Naive B cell (primary cell): Measurements from ENCODE around the gene BCO2. TPM values are rescaled to one million over a fixed set of nuclear protein-coding genes. Genes with fewer than 3 reads are reported as not detected.
A peak's percentile ranks its signal among the peaks of the same experiment; 100 is the strongest.

Experiments used
- ATAC-seq, 2 donors: fragments of 150-1000 bp; cut with Tn5 transposase; 2 replicates each; pipeline ENCODE4 v1.10.0; 2021; ENCODE audit warnings: low read depth in 2 of 2, mild to moderate bottlenecking in 2 of 2, moderate library complexity in 2 of 2
- DNase-seq: peaks from one replicate; pipeline ENCODE4 v3.0.0; 2022
- H3K27ac Mint-ChIP-seq, 6 donors: one replicate each; pipeline ENCODE4 v1.8.0; 2020 to 2022; ENCODE audit warnings: mild to moderate bottlenecking in 6 of 6, mixed read lengths in 6 of 6, moderate library complexity in 5 of 6, inconsistent platforms in 2 of 6
- H3K27me3 Mint-ChIP-seq, 3 donors: one replicate each; pipeline ENCODE4 v1.8.0; 2021 to 2022; ENCODE audit warnings: mixed read lengths in 3 of 3, mild to moderate bottlenecking in 1 of 3
- H3K36me3 Mint-ChIP-seq, 2 donors: one replicate each; pipeline ENCODE4 v1.8.0; 2020 to 2022; ENCODE audit warnings: mixed read lengths in 2 of 2, inconsistent platforms in 1 of 2, mild to moderate bottlenecking in 1 of 2
- H3K4me1 Mint-ChIP-seq, 3 donors: one replicate each; pipeline ENCODE4 v1.8.0; 2020 to 2022; ENCODE audit warnings: mixed read lengths in 3 of 3, inconsistent platforms in 1 of 3, mild to moderate bottlenecking in 1 of 3, moderate library complexity in 1 of 3
- H3K4me3 Mint-ChIP-seq, 8 donors: one replicate each; pipeline ENCODE4 v1.8.0; 2020 to 2022; ENCODE audit warnings: mild to moderate bottlenecking in 8 of 8, mixed read lengths in 8 of 8, moderate library complexity in 8 of 8, inconsistent platforms in 2 of 8
- H3K9me3 Mint-ChIP-seq, 7 donors: one replicate each; pipeline ENCODE4 v1.8.0; 2020 to 2022; ENCODE audit warnings: mixed read lengths in 7 of 7, mild to moderate bottlenecking in 5 of 7, inconsistent platforms in 2 of 7, moderate library complexity in 1 of 7
- polyA plus RNA-seq, 6 donors: library from polyadenylated mRNA; unstranded; fragments of 300-500 nt; fragmentation: Illumina TruSeq; gene quantifications; one replicate each; pipeline ENCODE4 v1.2.3, GENCODE V29; 2021; ENCODE audit warnings: low read depth in 6 of 6

BCO2 gene
- polyA plus RNA-seq, 6 donors from 2014 or later = 0.57 to 1.2 TPM; not detected in 4

- Mint-ChIP-seq H3K27me3 (no peaks in the 10 kb centered on the region), H3K4me3 (no peak overlapping the region), H3K27ac (no peak overlapping the region), H3K4me1 (no peaks in the 10 kb centered on the region), H3K9me3 (no peaks in the 10 kb centered on the region), H3K36me3 (no peaks in the 10 kb centered on the region)
- no peak for ATAC-seq
- no peak for DNase-seq
Observed at GRCh38 chr11:112211536-112211935, 36.2 kb downstream of the BCO2 start.

DNA sequence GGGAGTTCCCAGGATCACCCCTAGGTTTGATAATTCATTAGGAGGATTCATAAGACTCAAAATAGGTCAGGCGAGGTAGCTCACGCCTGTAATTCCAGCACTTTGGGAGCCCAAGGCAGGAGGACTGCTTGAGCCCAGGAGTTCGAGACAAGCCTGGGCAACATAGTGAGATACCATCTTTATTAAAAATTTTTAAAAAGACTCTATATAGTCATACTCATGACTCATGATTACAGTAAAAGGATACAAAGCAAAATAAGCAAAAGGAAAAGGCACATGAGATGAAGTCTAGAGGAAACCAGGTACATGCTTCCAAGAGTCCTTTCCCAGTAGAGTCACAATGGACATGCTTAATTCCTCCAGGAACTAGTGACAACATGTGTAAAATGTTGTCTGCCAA, 37.0 kb downstream of the BCO2 start:
- Mint-ChIP-seq H3K27ac (no peak overlapping the region), H3K36me3 (no peaks in the 10 kb centered on the region), H3K4me1 (no peaks in the 10 kb centered on the region), H3K27me3 (no peaks in the 10 kb centered on the region), H3K9me3 (no peaks in the 10 kb centered on the region), H3K4me3 (no peak overlapping the region)
- DNase-seq (no peak), ATAC-seq (no peak)

DNA sequence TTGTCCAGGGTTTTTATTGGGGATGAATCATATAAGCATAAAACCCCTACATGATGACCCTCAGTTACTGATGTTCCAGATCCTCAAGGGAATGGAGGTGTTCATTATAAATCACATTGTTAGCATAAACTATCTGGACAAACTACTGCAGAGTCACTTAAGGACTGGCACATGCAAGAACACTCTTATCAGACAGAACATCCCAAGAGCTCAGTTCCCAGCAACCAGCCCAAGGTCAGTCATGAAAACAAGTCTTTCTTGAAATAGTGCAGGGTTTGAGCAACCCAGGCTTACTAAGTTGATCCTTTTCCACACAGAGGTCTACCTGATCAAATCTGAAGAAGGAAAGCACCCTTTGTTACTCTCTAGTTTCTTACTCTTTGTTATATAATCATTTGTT, 37.4 kb downstream of the BCO2 start:
- ATAC-seq (no peak), DNase-seq (no peak)
- H3K36me3 Mint-ChIP-seq = no peaks in the 10 kb centered on the region
- no peak overlapping the region for H3K27ac Mint-ChIP-seq
- no peaks in the 10 kb centered on the region for H3K27me3 Mint-ChIP-seq
- H3K4me1 Mint-ChIP-seq = no peaks in the 10 kb centered on the region
- no peaks in the 10 kb centered on the region for H3K9me3 Mint-ChIP-seq
- no peak overlapping the region for H3K4me3 Mint-ChIP-seq

- no peak overlapping the region for H3K27ac Mint-ChIP-seq
- H3K4me3 Mint-ChIP-seq = no peak overlapping the region
- DNase-seq (no peak), ATAC-seq (no peak)
- H3K27me3 Mint-ChIP-seq = no peaks in the 10 kb centered on the region
- H3K36me3 Mint-ChIP-seq = no peaks in the 10 kb centered on the region
- no peaks in the 10 kb centered on the region for H3K9me3 Mint-ChIP-seq
- no peaks in the 10 kb centered on the region for H3K4me1 Mint-ChIP-seq
Observed at GRCh38 chr11:112213753-112214152, 38.4 kb downstream of the BCO2 start.

GRCh38 chr11:112215621-112216020, 40.3 kb downstream of the BCO2 start:
- no peak for DNase-seq
- no peaks in the 10 kb centered on the region for H3K9me3 Mint-ChIP-seq
- H3K27me3 Mint-ChIP-seq = no peaks in the 10 kb centered on the region
- no peak for ATAC-seq
- H3K4me3 Mint-ChIP-seq = no peak overlapping the region
- no peaks in the 10 kb centered on the region for H3K36me3 Mint-ChIP-seq
- peaks cover 2 to 7% (median 5%) of the 10 kb centered on the region in 3 donors for H3K4me1 Mint-ChIP-seq
- H3K27ac Mint-ChIP-seq = no peak overlapping the region

GRCh38 chr11:112216561-112217105, 41.3 kb downstream of the BCO2 start:
- Mint-ChIP-seq H3K4me1 (peaks cover 2 to 7% (median 5%) of the 10 kb centered on the region in 3 donors), H3K27ac (no peak overlapping the region), H3K36me3 (no peaks in the 10 kb centered on the region), H3K27me3 (no peaks in the 10 kb centered on the region), H3K4me3 (no peak overlapping the region), H3K9me3 (no peaks in the 10 kb centered on the region)
- DNase-seq = no peak
- no peak for ATAC-seq

GRCh38 chr11:112219476-112220232, 44.3 kb downstream of the BCO2 start:
- ATAC-seq (peak; percentile 97 to 99), DNase-seq (peak; percentile 62)
- Mint-ChIP-seq H3K27ac (peak overlapping the region in 2 of 6 donors; percentile 4 to 57), H3K36me3 (no peaks in the 10 kb centered on the region), H3K4me1 (peaks cover 2 to 7% (median 5%) of the 10 kb centered on the region in 3 donors), H3K4me3 (peak overlapping the region in 1 of 8 donors; percentile 10), H3K27me3 (no peaks in the 10 kb centered on the region), H3K9me3 (no peaks in the 10 kb centered on the region)

DNA sequence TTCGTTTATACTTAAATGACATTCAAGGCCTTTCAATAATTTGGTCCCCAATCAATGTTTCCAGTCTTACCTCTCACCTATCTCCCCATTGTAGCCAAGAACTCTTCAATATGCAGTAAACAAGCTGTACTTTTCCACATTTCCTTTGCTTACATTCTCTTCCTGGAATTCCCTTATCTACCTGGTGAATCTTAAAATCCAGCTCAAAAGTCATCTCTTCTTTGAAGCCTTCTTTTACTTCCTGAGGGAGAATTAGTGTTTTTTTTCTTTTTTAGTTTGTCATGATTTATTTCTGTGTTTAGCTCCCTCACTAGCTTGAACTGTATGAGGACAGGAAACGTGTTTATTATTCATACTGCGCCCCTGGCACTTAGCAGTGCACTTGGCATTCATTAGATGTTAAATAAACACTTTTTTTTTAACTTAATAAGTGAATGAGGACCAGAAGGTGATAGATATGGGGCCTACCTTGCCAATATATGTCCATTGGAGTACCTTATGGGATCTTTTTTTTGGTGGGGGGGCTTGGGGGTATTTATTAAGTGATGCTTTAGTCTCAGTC, 46.0 kb downstream of the BCO2 start:
- DNase-seq (no peak), ATAC-seq (no peak)
- Mint-ChIP-seq H3K4me3 (no peak overlapping the region), H3K9me3 (no peaks in the 10 kb centered on the region), H3K36me3 (no peaks in the 10 kb centered on the region), H3K27me3 (no peaks in the 10 kb centered on the region), H3K4me1 (peaks cover 5 to 8% (median 7%) of the 10 kb centered on the region in 3 donors), H3K27ac (no peak overlapping the region)

- H3K9me3 Mint-ChIP-seq = no peaks in the 10 kb centered on the region
- H3K27ac Mint-ChIP-seq = peak overlapping the region in 1 of 6 donors; percentile 85
- H3K4me1 Mint-ChIP-seq = peaks cover 8 to 16% (median 11%) of the 10 kb centered on the region in 3 donors
- ATAC-seq (no peak), DNase-seq (no peak)
- H3K36me3 Mint-ChIP-seq = no peaks in the 10 kb centered on the region
- H3K27me3 Mint-ChIP-seq = no peaks in the 10 kb centered on the region
- H3K4me3 Mint-ChIP-seq = no peak overlapping the region
Observed at GRCh38 chr11:112222303-112222702, 47.0 kb downstream of the BCO2 start.

DNA sequence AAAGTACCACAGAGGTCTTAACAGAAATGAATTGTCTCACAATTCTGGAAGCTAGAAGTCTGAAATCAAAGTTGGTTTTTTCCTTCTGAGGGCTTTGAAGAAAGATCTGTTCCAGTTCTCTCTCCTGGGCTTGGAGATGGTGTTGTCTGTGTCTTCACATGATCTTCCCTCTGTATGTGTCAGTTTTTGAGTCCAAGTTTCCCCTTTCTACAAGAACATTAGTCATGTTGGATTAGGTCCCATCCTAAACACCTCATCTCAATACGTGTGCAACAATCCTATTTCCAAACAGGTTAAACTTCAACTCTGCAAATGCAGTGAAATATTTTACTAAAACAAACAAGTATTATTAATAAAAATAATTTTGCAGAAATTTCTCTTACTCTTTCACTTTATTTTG, 47.8 kb downstream of the BCO2 start:
- Mint-ChIP-seq H3K9me3 (no peaks in the 10 kb centered on the region), H3K4me1 (peaks cover 13 to 22% (median 20%) of the 10 kb centered on the region in 3 donors), H3K4me3 (no peak overlapping the region), H3K36me3 (peaks cover 0 to under 1% of the 10 kb centered on the region in 2 donors), H3K27ac (no peak overlapping the region), H3K27me3 (no peaks in the 10 kb centered on the region)
- DNase-seq (no peak), ATAC-seq (no peak)

GRCh38 chr11:112223754-112224532, 48.6 kb downstream of the BCO2 start:
- peaks cover 7 to 9% of the 10 kb centered on the region in 2 donors for H3K36me3 Mint-ChIP-seq
- no peak for DNase-seq
- H3K9me3 Mint-ChIP-seq = no peaks in the 10 kb centered on the region
- peak overlapping the region in 4 of 8 donors; percentile 50 to 98 (median 96) for H3K4me3 Mint-ChIP-seq
- H3K27me3 Mint-ChIP-seq = no peaks in the 10 kb centered on the region
- H3K27ac Mint-ChIP-seq = peak overlapping the region in 1 of 6 donors; percentile 98
- ATAC-seq = no peak
- peaks cover 19 to 27% (median 25%) of the 10 kb centered on the region in 3 donors for H3K4me1 Mint-ChIP-seq

GRCh38 chr11:112225753-112226061, 50.4 kb downstream of the BCO2 start:
- Mint-ChIP-seq H3K27ac (peak overlapping the region; percentile 98 to 99 (median 99)), H3K4me3 (peak overlapping the region; percentile 92 to 98 (median 95)), H3K4me1 (peaks cover 14 to 24% (median 18%) of the 10 kb centered on the region in 3 donors), H3K9me3 (no peaks in the 10 kb centered on the region), H3K36me3 (peaks cover 9 to 17% of the 10 kb centered on the region in 2 donors), H3K27me3 (no peaks in the 10 kb centered on the region)
- ATAC-seq (no peak), DNase-seq (no peak)

- Mint-ChIP-seq H3K27me3 (no peaks in the 10 kb centered on the region), H3K4me3 (peak within 1 kb of the TSS; percentile 92 to 98 (median 95)), H3K4me1 (peaks cover 17 to 24% (median 18%) of the 10 kb centered on the region in 3 donors), H3K27ac (peak within 1 kb of the TSS; percentile 98 to 99 (median 99)), H3K36me3 (peaks cover 9 to 22% of the 10 kb centered on the region in 2 donors), H3K9me3 (no peaks in the 10 kb centered on the region)
- ATAC-seq (peak; percentile 87 to 89), DNase-seq (peak; percentile 89)
Observed at GRCh38 chr11:112226062-112226830, 50.9 kb downstream of the BCO2 start, which contains the start of gene PTS. PTS (plus strand) TSS chr11:112226428; CDS start chr11:112226444, 16 bp downstream.
